DMS114 treated with DMSO at 0.1 percent for 48 hours (cell line): ENCODE data around the gene SPOP.
"Not testable (repeated sequence)": the region's sequence is repeated elsewhere in the genome, so short reads cannot be mapped to it uniquely, and the experiment has no call there.

Experiments
- DNase-seq: peaks from one replicate; lab custom pipeline; 2025; ENCODE audit not compliant: unreplicated experiment; lab: John Stamatoyannopoulos, UW

SPOP gene

DNA sequence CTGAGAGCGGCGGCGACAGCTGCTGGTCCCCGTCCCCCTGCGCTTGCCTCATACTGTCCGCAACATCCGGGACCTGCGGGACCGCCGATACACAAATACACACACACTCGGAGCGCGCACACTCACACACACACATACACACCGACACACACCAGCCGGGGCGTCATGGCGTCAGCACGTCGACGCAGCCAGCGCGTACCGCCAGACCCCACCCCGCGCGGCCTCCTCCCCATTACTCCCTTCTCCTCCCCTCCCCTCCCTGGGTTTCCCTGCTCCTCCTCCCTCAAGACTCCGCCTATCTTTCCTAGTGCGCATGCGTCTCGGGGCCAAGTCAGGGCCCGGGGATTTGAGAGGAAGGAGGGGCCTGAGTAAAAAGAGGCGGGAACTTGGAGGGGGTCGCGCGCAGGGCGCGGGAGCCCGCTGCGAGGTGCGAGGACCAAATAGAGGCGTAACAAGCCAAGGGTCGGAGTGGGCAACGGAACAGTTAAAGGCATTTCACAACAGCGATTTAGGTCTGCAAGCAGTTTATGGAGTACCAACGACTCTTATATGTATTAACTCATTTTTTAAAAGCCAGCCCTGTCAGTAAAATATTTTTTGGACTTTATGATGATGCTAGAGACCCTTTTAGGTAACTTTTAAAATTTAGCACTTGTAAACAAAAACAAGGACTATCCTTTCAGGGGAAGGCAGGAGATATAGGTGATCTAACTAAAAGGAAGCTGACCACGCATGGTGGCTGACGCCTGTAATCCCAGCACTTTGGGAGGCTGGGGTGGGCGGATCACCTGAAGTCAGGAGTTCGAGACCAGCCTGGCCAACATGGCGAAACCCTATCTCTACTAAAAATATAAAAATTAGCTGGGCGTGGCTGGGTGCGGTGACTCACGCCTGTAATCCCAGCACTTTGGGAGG, at the start of gene SPOP:
SPOP (minus strand) TSS at position 165 of the 915 bp plus-strand sequence. CDS start 55,287 bp downstream, outside the sequence.
- peak; percentile 95 for DNase-seq

DNA sequence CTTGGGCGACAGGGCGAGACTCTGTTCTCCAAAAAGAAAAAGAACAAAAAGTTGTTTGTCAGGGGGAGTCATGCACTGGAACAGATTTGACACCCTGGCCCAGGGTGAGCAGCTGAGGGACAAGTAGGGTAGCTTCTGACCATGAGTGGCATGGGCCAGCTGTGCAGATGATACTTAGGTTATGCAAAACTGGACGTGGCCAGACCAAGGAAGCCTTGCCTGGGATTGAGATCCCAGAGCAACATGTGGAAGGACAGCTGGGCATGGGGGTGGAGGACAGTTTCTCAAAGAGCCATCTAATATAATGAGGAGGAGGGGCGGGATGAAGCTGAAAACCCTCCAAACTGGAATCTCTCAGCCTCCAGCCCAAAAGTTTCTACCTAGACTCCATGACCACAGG, 49.5 kb upstream of the SPOP start:
- no peak for DNase-seq

DNA sequence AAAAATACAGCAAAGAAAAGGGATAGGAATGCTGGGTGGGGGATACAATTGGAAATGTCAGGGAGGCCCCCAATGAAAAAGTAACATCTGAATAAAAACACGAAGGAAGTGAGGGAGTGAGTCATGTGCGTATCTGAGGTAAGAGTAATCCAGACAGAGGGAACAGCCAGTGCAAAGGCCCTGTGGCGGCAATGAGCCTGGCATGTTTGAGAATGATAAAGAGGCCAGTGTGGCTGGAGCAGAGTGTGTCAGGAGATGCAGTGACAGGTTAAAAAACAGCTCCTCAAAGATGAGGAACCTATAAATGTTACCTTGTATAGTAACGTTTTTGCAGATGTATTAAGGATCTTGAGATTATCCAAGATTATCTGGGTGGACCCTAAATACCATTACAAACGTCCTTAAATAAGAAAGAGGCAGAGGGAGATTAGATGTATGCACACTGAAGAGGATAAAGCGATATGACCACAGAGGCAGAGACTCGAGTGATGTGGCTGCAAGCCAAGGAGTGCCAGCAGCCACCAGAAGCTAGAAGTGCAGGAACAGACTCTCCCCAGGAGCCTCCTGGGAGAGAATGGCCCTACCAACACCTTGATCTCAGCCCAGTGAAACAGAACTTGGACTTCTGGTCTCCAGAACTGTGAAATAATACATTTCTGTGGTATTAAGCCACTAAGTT, 47.7 kb upstream of the SPOP start:
- no peak for DNase-seq

DNA sequence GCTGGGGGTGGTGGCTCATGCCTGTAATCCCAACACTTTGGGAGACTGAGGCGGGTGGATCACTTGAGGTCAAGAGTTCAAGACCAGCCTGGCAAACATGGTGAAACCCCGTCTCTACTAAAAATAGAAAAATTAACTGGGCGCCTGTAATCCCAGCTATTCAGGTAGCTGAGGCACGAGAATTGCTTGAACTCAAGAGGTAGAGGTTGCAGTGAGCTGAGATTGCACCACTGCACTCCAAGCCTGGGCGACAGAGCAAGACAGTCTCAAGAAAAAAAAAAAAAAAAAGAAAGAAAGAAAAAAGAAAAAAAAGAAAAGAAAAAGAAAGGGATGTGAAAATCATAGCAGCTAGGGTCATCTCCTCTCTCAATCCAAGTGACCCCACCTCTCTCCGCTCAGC, 46.7 kb upstream of the SPOP start:
- not testable (repeated sequence) for DNase-seq

DNA sequence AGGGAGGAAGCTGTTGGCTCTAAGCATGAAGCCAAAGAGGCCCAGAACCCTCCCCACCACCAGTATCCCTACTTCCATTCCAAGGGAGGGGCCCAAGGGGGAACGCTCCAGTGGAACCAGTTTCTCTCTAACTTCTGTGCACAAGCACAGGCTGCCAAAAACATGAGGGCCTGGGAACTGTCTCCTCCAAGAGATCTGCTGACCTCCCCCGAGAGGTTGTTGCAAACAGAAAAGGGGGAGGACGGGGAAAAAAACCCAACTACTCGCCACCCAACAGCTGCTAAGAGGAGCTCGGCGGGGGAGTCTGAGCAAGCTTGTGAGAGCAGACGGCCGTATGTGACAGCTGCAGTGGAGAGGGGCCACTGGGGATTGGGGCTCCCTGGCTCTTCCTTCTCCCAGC, 45.5 kb upstream of the SPOP start:
- no peak for DNase-seq

DNA sequence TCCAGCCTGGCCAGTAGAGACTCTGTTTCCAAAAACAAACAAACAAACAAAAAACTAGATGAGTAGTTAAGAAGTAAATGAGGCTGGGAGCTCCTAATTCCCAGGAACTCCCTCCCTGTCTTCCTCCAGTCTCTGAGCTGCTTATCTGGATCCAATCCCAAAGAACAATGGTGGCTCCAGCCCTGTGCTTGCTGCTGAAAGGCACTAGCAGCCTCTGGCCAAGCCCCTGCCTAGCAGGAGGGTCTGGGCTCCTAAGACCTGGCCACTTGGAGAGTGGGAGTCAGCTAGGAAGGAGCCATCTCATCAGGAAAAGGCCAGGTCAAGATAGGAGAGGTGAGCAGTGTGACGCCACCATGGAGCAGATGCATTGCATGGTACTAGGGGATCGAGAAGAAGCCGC, 44.2 kb upstream of the SPOP start:
- no peak for DNase-seq

DNA sequence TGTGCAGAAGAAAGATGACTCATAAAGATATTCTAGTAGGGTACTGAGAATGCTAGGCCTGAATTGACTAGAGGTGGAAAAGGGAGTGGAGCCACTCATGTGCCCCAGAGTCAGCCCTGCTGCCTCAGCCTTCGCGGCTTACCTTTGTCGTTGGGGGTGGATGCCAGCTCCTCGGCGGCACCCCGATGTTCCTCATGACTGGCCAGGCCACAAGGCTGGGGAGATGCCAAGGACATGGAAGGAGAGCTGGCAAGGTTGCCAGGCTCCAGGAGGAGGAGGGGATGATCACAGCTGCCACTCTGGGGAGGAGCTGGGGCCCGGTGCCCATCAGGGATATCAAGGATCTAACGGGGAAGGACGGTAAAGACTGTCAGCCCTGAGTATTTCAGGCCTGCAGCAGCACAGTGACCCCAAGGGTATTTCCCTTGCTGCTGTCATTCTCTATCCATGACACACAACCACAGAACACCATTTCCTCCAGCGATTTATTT, 39.5 kb upstream of the SPOP start:
- no peak for DNase-seq

DNA sequence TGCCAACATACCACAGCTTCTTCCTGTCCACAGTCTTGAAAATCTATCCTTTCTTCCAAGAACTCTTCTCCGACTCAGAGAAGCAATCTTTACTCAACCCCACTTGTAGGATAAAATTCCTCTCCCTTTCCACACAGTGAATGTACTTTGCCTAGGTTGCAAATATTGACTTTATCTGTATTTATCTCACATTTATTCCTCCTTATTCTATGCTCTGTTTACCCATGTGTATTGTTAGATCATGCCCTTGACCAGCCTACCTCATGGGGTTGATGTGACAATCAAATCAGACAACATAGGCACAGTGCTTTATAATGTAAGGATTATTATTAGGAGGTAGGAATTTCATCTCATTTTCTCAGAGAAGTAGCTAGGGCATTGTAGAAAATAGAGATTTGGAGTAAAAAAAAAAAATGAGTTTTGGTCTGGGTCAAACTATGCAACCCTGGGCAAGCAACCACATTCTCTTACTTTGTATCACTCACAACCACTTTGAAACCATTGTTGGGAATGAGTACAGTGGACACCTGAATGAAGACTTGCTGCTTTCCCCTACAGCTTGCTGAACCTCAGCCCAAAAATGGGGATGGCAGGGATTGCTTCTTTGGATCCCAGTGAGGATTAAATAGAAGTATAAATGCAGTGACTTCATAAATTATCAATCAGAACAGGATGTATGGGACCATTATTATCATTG, 38.9 kb upstream of the SPOP start:
- DNase-seq: no peak

DNA sequence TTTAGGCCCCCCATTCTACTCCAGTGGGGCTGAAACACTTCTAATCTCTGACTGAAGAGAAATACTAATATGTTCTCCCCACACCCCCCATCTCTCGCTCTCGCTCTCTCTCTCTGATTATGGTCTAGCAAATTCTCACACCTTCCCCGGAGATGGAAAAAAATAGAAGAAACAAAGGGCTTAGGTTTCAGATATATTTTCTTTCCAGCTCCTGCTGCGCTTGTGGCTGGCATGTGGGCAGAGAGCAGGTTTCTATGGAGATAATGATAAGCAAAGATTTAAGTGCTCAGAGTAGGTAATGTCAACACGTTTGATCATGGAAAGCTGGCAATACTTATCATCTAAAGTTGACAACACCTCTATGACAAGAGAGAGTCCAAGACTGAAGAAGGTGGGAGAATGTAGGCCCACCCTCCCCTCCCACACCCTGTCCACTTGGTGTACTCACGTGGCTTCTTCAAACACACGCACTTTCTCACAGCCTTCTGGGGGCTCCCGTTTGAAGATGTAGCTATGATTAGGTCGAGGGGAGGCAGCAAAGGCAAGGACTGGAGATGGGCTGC, 37.9 kb upstream of the SPOP start:
- no peak for DNase-seq

DNA sequence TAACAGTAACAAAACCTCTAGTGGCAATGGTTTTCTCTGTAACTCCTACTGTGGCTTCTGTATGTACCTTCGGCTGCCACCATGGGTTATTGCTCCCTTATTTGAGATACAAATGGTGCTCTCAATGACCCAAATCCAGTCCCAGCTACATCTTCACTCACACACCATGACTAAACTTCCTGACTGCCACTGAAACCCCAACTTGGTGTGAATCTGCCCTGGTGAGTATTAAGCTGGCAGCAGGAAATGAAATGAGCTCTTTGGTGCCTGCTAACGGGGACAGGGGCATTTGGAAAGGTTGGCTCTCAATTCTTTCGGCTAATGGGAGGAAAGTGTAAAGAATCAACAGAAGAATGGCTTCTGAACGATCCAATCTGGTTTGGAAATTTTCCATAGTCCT, 37.3 kb upstream of the SPOP start:
- no peak for DNase-seq

DNA sequence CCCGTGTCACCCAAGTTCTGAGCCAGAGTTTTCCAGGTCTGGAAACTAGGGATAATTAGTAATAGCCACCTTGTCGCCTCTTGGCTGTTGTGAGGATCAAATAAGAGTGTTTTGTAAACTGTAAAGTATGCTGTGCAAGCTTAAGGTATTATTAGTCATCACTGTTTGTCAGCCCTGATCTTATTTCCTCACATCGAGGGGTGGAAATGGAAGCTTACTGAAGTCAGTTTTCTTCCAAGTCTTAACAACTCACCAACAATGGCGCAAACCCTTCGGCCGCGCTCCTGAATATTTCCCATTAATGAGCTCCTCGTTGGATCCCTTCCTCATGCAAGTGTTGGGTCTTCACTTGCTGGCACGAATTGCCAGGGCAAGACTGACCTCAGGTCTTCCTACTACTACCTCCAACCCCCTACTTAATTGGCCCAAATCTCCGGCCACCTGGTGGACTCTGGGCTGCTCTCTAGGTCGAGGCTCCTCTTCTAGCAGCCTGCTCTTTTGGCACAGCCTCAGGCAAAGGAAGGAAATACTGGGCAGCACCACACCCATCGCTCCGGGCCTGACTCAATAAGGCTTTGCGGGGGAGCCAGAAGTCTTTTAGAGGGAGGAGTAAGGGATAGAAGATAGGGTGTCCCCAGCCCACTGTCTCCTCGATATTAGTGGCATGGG, 30.8 kb upstream of the SPOP start:
- DNase-seq: no peak

DNA sequence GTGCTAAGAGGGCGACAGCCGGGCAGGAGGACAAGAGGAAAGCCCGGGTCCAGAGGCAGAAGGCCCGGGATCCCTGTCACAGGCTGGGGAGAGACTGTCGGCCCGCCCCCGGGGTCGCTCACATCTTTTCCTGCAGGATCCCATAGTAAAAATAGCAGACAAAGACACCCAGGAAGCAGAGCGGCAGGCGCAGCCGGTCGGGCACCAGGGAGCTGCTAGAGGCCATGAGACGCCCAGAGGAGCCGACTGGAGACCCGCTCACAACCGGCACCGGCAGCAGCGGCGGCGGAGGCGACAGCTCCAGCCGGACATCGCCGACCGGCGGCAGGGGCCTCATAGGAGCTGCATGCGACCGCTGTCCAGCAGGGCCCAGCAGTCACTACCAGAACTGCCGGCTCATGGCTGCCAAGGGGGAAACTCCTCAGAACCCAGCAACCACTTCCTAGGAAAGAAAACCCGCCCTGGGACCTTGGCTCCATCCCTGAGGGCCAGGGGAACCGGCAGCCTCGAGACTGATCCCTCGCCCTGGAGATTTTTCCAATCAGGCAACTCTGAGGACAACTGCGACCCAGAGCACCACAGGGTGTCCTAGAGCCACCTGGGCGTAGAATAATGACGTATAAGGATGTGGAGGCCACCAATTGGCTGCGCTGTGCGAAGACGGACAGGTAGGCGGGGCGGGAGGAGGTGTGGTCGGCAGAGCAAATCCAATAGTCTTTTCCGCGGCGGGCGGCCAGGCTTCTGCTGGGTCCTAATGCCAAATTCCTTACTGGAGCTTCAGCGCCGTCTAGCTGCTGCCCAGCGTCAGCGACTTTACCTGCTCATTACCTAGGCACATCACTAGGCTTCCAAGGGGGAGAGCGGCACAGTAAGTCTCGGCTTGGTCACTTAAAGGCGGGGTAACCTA, 30.0 kb upstream of the SPOP start, which contains the start of gene SLC35B1:
SLC35B1 (minus strand) TSS at position 357 of the 907 bp plus-strand sequence; CDS start at position 226, 131 bp downstream.
- DNase-seq: peak; percentile 97

DNA sequence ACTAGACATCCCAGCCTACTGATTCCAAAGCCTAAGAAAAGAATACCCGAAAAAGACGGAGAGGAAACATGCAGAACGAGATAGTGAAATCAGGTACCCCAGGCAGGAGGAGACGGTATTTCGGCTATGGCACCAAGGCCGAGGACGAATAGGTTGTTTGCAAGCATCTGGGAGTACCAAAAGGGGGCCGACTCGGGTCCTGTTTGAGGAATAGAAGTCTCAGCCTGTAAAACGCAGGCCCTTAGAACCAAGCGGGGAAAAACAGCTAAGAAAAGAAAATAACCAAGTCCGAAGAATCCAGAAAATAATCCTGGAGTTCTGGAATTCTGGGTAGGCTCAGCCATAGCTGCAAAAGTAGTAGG, 29.3 kb upstream of the SPOP start:
- no peak for DNase-seq

DNA sequence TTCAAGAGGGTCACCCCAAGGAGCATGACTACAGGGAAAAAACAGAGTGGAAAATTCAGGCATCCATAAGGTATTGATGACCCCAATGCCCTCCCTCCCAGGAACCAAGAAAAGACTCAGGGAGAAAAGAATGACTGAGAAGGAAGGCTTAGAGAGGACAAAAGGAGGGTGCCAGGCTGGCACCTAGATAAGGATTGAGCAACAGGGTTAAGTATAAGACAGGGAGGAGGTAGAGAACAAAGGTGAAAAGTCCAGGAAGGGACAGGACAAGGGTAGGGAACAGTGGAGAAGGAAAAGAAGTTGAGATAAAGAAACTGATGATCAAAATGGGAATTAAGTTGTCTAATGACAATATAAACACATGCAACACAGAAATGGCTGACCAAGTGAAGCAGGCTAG, 27.4 kb upstream of the SPOP start:
- DNase-seq: no peak

DNA sequence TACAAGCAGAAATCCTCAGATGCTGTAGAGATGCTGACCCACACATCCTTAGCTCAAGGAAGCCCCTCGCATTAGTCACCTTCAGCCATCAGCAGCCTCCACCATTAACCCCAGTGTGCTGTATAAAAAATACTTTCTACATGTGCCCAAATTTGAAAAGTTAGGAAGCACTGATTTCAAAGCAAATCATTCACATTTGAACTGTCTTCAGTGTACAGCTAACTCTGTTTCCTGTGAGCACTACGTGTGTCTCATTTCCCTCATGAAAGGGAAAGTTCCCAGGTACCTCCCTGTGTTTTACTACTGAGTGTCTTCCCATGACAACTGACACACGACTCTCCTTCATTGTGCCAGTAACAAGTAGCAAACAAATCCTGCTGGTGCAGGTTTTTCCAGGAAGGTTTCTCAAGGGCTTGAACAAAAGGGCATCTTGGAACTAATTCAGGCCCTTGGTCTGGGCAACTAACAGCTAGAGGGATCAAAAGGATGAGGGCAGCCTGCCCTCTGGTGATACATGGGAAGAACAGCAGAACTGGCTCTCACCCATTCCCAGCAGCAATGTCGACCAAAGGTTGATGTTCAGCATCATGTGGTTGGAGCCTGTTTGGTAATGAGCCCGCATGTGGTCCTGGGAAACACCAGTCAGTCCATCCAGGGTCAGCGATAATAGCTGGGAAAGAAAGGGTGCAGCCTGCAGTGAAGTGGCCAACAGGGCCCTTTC, 25.8 kb upstream of the SPOP start:
- DNase-seq: peak; percentile 18

DNA sequence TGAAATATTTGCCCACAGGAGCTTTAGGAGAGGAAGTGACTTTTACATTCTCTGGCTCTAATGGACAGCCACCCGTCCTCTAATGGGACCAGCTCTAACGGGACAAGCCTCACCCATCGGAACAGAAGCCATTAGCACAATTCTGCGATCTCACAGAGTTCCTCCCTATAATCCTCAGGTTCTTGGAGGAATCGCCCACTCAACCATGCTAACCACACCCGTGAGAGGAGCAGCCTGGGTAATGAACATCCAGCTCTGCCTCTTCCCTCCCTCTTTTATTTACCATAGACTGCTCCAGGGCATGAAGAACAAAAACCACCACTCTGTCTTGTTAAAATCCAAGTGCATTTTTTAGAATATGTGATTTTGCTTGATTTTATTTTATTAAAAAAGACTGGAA, 23.1 kb upstream of the SPOP start:
- no peak for DNase-seq

DNA sequence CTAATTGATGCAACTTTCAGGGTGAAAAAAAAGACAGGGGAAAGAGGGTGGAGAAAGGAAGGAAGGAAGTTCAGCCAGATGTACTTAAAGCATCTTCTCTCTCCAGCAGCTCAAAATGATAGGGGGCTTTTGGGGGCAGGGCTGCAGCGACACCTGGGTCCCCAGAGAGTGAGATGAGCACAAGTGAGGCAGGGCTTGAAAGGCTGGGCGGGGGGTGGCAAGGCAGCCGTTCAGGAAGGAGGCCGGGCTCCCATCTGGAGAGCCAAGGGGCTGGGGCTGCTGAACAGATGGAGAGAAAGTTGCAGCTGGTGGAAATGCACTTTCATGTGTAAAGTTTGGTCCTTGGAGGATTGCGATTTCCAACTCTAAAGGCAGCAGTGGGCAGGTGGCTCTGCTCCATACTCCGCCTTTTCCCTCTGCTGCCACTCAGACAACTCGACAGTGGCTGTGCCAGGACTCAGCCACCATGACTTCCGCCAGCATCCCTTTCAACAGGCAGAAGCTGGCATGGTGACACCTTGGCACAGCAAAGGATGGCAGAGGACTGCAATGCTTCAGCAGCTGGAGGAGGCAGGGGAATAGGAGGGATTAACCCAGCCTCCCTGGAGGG, 22.2 kb upstream of the SPOP start:
- no peak for DNase-seq

DNA sequence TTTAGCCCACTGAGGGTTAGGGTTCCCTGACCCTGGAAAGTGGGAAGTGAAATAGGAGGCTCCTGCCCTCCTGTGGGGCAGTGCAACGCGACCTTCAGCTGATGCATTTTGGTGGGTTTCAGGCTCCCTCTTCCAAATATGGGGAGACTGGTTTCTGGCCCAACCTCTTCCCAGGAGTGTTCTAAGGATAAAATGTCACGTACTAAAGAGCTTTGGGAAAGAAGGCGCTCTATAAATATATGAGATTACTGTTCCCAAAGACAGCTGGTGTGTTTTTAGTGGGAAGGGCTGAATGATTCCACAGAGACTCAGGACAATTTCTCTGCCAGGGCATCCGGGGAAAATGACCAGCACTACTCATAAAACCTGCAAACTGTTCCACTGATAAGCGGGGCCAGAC, 20.1 kb upstream of the SPOP start:
- DNase-seq: no peak
